GM21717 (cell line): Measurements from ENCODE around the gene ZFPM1.

Source experiments
- ATAC-seq: cut with Tn5 transposase; IDR thresholded peaks from one replicate; pipeline ENCODE4 v1.9.1; 2021; ENCODE audit warnings: mild to moderate bottlenecking, moderate library complexity; ENCODE audit not compliant: unreplicated experiment

ZFPM1 gene

DNA sequence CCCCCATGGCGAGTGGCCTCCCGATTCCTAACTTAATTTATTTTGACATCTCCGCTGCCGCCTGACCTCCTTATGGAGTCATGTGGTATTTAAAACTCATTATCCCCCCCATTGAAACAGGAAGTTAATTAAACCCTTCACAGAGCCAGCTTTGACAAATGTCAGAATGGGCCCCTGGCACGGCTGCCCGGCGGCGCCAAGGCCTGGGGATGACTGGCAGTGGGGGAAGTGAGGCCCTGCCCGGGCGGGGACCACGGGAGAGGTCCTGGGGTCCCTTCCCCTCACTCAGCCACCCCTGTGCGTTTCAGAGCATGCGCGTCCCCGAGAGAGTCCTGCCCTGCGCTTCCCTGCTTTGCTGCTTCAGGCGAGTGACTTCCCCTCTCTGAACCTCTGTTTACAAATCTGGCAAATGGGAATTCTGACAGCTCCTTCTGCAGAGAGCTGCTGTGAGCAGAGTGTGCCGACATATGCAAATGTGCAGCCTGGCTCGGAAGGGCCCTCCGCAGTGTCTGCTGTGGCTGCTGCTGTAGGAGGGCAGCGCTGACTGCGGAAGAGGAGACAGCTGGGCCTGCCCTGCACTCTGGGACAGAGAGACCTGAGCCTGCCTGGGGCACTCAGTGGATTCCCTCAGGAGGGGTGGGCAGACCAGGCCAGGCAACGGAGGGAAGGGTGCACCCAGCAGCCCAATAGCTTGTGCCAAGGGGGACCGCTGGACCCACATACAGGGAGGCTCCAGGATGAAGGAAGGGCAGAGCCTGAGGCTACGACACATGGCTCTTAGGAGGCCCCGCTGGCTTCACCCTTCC is 4.4 kb upstream of the ZFPM1 start:
- no peak for ATAC-seq

DNA sequence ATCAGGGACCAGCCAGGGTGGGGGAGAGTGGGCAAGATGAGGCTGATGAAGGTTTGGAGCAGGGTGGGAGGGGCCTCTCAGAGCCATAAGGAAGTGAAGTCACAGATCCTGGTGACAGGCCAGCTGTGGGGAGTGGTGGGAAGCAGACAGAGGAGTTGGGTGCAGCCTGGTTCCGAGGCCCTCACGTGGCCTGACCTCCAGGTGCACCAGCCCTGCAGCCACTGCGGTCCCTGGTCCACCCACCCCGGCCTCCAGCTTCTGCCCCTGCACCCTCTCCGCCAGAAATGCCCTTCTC is 3.9 kb upstream of the ZFPM1 start:
- no peak for ATAC-seq

DNA sequence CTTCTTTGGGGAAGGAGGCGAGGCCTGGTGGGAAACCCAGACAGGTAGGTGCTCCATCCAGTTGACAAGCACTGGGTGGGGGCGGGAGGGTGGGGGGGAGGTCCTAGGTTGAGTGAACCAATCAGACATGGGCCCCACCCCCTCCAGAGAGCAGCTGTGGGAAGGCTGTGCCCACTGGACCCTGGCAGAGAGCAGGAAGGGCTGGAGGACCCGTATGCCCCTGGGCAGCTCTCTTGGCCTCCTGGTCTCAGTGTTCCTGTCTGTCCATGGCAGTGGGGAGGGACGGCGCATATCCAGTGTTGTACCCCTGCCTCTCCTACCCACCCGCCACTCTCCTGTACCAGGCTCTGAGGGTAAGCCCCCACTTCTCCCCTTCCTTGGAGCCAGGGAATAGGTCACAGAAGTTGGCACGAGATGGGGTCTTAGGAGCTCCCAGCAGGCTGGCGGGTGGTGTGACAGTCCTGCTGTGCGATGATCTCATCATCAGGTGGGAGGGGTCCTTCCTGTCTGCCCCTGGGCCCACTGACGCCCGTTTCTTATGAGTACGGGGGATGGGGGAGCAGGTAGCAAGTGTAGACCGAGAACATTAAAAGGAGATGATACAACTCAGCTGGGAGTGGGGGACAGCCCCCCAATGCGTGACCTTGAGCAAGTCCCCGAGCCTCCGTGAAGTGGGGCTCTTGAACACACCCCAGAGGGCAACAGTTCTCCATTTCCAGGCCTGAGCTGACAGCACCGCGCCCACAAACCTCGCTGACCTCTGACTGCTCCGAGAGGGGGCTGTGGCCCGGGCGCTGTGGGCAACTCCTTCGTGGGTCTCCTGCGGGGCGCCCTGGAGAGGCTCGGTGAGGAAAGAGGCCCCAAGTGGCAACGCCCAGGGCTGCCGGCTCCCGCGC is 1.2 kb upstream of the ZFPM1 start:
- no peak for ATAC-seq

DNA sequence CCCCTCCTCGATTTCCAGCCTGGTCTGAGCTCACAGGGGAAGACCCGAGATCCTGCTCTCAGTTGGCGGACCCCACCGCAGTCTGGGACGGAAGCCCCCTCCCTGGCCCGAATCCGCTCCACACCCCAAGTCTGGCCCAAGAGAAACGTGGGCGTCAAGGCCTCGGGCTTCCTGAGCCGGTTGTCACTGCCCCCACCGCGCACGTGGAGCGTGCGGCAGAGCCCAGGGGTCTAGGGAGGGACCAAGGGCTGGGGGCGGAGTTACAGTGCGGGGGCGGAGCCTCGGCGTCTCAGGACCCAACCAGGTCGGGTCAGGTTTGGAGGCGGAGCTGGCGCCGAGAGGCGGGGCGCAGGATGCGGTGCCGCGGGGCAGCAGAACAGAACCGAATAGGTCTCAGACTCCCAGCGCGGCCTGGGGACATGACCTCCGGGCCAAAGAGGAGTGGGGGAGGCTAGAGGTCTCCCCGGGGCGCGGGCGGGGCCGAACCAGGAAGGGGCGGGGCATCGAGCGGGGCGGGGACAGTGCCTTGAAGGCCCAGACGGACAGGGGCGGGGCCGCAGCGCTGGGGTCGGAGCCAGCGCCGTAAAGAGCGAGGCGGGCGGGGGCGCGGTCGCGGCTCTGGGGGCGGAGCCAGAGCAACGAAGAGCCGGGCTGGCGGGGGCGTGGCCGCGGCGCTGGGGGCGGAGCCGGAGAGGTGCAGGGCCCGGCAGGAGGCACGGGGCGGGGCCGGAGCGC is 431 bp upstream of the ZFPM1 start:
- peak; percentile 45 for ATAC-seq

DNA sequence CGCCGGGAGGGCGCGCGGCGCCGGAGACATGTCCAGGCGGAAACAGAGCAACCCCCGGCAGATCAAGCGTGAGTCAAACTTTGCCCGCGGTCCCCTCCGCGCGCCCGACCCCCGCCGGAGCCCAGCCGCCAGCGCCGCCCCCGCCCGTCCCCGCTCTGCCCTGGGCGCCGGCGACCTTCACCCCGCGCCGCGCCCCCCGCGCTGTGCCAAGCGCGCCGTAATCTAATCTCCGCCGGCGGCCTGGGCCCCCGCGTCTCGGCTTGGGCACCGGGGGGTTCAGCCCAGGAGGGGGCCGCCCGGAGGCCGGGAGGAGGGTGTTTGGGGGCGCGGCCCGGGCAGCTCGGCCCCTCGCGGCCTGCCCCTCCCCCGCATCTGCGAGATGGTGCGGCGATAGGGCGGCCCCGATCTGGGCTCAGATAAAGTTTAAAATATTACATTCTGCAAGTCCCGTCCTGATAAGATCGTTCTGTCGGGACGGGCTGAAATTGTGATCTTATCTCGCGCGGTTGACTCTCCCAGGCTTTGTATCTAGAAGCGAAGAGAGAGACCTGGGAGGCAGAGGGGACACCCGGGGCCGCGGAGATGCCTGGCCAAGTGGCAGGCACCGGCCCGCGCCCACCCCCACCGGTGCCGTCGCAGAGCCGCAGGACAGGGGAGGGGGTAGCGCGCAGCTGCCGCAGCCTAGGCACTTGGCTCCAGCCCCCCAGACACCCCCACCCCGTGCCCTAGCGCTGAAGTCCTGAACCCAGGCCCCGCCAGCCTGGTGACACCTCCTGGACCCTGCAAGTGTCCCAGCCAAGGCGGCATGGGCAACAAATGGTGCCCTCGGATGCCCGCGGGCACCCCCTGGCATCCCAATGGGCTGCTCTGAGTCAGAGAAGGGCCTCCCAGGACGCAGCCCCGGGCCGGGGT is 787 bp downstream of the ZFPM1 start:
- ATAC-seq = no peak

DNA sequence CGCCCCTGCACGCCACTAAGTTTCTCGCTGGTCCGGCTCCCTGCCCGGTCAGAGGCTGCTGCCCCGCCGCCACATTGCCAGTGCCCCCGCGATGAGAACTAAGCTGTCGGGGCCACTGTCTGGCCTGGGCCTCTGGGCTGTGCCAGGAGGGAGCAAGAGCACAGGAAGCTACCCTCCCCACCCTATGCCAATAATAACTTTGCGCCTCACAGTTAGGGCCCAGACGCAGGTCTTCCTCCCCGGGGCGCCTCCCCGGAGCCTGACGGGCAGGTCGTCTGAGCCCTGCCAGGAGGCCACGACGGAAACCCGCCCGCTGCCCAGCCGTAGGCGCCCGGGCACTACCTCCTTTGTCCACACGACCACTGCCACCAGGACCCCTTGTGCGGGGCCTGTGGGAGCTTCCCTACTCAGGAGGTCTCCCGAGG is 1.5 kb downstream of the ZFPM1 start:
- no peak for ATAC-seq

DNA sequence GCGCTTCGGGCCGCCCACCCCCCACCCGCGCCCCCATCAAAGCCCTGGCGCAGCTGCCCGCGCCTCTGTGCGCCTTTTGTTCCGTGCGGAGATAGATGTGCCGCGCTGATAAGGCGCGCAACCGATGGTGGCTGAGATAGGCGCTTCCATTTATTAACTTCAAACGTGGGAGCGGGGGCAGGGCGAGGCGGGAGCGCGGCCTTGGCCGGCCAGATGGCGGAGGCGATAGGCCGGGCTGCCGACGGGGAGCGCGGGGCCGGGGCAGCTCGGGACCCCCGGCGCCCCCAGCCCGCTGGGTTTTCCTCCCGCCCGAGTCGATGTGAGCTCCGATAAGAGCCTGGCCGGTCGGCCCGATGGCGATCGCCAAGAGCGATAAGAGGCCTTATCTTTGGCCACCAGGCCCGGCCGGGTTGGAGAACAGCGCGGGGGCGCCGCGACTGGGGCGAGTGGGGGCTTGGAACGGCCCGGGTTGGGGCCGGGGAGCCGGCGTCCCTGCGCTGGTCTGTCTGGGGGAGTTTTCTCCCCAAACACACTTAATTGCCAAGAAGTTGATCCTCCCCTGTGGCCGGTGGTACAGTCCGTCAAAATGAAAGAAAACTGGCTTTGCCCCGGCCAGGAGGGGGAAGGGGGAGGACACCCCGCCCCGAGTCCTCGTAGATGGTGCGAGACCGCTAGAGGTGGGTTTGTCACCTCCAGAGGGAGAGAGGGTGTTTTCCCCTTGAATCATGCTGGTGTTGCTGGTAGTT is 2.7 kb downstream of the ZFPM1 start:
- peak; percentile 25 for ATAC-seq

DNA sequence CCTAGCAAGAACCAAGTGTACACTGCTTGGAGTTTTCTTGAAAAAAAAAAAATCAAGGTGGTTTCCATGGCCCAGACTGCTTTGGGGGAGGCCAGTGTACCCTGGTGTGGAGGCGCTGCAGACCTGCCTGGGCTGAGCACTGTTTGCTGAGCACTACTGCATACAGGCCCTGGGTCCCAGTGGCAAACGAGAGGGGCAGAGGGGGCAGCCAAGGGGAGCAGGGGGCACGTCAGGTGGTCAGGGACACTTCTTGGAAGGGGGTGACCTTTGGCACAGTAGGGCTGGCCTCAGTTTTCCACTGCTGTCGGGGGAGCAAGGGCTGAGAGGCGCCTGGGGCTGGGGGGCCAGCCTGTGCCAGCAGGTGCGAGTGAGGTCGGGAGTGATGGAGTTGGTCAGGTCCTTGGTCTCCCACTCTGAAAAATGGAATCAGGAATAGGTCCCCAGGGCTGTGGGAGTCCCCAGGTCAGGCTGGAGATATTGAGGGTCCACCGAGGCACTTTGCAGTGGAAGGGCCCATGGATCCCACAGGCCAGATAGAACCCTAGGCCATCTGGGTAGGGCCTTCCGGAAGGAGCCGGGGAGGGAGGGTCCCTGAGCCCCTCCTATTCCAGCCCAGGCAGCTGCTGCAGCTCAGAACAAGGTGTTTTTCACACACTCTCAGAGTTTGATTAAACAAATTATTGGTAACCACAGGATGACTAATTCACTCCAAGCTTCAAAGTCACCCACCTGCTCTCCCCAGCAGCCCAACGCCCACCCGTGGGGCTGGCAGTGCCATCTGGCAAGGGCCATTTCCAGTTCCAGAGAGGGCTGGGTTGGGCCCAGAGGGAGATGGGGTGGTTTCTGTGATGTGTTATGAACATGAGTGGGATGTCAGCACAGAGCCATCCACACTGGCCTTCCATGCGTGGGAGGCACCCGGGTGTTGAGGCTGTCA is 3.5 kb downstream of the ZFPM1 start:
- no peak for ATAC-seq

DNA sequence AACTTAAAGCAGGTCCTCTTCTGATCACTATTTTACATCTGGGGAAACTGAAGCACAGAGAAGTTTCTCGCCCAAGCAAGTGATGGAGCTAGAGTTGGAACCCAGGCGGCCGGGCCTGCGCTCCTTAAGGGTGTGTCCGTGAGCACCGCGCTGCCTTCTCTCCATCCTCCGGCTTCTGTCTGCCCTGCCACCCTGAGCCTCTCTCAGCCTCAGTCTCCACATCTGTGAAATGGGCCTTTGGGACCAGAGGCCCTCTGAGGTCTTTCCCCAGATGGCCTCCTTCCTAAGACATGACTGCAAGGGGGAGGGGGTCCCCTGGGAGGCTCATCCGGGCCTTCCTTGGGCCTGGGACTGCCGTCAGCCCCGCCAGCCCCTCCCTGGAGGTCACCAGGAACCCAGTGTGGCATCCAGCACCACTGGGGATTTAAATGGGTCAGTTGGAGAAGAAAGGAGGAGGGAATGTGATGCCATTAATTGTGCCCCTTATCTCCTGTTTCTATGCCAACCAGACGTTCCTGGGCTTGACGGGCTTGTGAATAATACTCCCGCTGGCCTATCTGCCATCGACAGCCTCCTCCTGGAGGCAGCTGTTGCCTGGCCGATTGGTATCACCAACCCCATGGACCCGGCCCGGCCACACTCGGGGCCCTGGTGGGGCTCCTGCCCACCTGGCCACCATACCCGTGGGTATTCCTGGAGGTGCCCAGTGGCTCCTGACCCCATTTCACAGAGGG is 5.1 kb downstream of the ZFPM1 start:
- no peak for ATAC-seq

DNA sequence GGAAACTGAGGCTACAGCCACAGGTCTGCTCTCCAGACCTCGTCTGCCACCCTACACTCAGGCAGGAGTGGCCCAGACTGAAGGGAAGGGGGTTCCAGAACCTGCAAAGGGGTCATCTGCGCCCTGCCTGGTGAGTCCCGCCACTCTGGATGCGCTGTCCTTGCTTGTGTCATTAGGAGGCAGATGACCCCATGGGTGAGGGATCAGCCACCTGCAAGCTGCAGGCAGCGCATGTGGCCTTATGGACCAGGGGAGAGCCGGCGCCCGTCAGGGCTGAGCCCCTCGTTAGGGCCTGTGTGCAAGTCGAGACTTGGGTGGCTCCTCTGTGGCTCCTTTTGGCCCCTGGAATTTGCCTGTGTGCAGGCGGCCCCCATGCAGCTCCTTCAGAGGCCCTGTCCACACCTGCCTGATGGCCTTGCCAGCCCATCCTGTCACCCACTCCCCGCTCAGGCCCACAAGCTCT is 5.7 kb downstream of the ZFPM1 start:
- no peak for ATAC-seq

DNA sequence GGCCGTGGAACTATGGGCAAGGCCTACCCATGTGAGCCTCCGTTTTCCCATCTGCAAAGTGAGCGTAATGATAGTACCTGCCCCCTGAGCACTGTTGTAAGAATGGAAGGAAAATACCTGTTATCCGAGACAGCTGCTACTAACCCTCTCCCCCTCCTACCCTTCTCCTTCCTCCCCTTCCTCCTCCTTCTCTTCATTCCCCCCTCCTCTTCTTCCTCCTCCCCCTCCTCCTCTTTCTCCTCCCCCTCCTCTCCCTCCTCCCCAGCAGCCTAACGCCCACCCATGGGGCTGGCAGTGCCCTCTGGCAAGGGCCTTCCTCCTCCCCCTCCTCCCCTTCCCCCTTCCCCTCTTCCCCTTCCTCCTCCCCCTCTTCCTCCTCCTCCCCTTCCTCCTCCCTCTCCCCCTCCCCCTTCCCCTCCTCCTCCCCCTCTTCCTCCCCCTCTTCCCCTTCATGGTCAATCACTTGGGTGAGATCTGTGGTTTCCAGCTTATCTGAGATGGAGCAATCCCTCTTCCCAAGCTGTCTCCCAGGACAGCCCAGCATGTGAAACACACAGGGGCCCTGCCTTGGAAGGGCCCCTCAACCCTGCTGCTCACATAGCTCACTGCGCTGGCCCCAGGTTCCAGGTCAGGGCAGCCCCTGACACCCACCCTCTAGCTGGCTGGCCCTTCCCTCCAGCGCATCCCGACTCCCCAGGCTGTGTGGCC is 6.4 kb downstream of the ZFPM1 start:
- ATAC-seq = no peak

DNA sequence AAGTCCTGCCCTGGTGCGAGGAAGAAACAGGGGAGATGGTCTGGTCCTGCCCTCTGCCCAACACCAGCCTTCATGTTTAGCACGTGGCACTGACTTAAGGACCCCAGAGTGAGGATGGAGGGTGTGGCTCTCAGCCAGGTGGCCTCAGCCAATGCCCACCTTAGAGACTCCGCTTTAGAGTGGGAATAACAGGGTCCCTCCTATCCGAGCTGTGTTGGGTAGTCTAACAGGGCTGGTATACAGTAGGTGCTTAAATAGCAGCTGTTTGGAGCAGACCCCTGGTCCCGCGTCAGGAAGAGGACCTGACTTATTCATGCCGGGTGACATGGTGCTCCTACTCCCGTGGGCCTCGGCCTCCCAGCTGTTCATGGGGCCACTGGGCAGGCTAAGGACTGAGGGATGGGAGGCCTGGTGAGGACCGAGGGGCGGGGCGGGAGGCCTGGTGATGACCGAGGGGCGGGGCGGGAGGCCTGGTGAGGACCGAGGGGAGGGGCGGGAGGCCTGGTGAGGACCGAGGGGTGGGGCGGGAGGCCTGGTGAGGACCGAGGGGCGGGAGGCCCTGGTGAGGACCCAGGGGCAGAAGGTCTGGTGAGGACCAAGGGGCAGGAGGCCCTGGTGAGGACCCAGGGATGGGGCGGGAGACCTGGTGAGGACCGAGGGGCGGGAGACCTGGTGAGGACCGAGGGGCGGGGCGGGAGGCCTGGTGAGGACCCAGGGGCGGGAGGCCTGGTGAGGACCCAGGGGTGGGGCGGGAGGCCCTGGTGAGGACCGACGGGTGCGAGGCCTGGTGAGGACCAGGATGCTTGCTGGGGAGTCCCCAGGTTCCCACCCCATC is 7.6 kb downstream of the ZFPM1 start:
- no peak for ATAC-seq

DNA sequence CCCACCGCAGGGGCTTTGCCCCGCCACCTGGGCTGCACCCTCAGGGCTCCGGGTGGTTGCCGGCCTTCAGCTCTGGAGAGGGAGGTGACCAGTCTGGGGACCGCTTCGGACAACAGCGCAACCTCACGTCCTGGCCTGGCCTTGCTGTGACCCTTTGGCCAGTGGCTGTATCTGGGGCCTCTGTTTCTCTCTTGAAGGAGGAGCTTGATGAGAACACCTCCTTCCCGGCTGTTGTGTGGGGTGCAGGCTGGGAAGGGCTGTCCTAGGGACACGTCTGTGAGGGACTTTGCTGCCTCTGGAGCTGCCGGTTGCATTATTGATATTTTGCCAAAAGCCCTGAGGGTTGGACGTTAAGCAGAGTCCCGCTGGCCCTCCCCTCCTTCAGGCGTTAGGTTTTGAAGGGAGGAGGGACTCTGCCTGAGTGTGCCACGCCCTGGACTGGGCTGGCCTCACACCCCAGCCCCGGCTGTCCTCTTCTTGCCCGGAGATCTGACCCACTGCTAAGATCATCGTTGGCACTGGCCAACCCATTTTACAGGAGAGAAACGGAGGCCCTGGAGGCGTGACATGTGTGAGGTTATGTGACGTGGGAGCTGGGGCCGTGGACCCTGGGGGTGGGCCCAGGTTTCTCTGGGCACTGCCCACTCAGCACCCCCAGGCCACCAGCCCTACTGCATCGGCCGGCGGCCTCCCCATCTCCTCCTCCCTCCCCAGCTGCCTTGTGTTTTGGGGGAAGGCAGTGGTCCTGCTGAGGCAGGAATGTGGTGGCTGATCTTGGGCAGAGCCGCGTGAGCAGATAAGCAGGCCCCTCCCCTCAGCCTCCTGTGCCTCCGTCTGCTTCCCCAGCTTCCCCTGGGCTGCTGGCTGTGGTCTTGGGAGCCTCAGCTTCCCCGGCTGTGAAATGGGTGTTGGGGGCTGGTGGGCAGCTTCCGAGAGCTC is 8.5 kb downstream of the ZFPM1 start:
- no peak for ATAC-seq

DNA sequence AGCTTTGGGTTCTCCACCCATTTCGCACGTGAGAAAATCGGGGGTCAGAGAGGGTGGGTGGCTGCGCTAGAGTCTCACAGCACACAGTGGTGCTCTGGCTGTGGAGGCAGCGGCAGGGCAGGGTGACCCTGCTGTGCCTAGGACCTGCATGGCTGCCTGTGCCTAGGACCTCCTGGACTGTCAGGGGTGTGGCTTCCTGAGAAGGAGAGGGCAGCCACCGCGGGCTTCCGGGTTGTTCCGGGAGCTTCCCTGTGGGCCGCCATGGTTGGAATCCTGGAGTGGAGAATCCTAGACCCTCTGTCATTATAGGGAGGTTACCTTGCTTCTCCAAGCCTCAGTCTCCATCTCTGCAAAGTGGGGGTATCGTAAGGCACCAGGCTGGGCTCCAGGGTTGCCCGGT is 9.3 kb downstream of the ZFPM1 start:
- no peak for ATAC-seq

DNA sequence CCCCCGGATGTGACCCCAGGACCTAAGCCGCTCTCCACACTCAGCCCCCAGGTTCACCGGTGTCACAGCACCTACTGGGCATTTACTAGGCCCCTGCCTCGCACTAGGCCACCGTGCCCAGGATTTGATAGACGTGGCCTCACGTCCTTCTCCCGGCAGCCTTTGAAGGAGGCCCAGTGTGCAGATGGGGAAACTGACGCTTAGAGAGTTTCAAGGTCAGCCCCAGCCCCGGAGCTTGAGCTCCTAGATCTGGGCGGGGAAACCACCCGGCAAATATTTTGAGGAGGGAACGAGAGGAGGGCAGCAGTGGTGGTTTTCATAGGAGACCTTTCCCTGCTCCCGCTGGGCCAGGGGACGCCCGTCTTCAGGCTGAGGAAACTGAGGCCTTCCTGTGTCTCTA is 10.3 kb downstream of the ZFPM1 start:
- ATAC-seq = no peak
